ENCODE data around the gene HMX1. TPM values are rescaled to one million over a fixed set of nuclear protein-coding genes. Genes with fewer than 3 reads are reported as not detected.

Gene HMX1
- total RNA-seq, 1 experiment from 2014 or later: not detected

- H3K4me1 ChIP-seq (ENCODE audit: insufficient read depth, low read length): no peaks in the 10 kb centered on the region
- H3F3A ChIP-seq (ENCODE audit: low read length, unreplicated experiment): no peaks in the 10 kb centered on the region
- no peak overlapping the region for H3K4me3 ChIP-seq (ENCODE audit: low read length)
- CTCF ChIA-PET: no interaction called here
- no peak for ATAC-seq
- TF ChIP-seq CTCF (conservative IDR thresholded peaks at IDR 0.05; ENCODE audit: low read depth, low read length): no peak
- no peak for TF ChIP-seq EZH2phosphoT487 (IDR thresholded peaks at IDR 0.05; ENCODE audit: borderline replicate concordance, low read length)
- no peaks in the 10 kb centered on the region for H3K79me2 ChIP-seq (ENCODE audit: low read length)
- no peaks in the 10 kb centered on the region for H3K9me2 ChIP-seq (replicated peaks; ENCODE audit: low read length)
- intact Hi-C loops (cut with micrococcal nuclease): no loop called here
- no peaks in the 10 kb centered on the region for H3K36me3 ChIP-seq (ENCODE audit: low read depth, low read length)
- H3K27me3 ChIP-seq (ENCODE audit: low read length): peaks cover 13% of the 10 kb centered on the region
- no peak overlapping the region for H3K9ac ChIP-seq (ENCODE audit: low read length)
- no peak overlapping the region for H3K4me2 ChIP-seq (ENCODE audit: low read length)
- no peak overlapping the region for H3K27ac ChIP-seq (ENCODE audit: low read length)
- no peak for DNase-seq
- no TSS peak for BruUV-seq (replicated peaks)
- POLR2A ChIA-PET (ENCODE audit: unreplicated experiment): no interaction called here
- H2AFZ ChIP-seq (ENCODE audit: low read length): no peak overlapping the region
- H4K20me1 ChIP-seq (ENCODE audit: low read length): no peaks in the 10 kb centered on the region
- H3K9me3 ChIP-seq (ENCODE audit: low read length): no peaks in the 10 kb centered on the region
Observed at GRCh38 chr4:8912089-8912455, 40.4 kb upstream of the HMX1 start.

- Histone ChIP-seq H4K20me1 (ENCODE audit: low read length) (no peaks in the 10 kb centered on the region), H3K36me3 (ENCODE audit: low read depth, low read length) (no peaks in the 10 kb centered on the region), H3K79me2 (ENCODE audit: low read length) (no peaks in the 10 kb centered on the region), H2AFZ (ENCODE audit: low read length) (no peak overlapping the region), H3K9me2 (replicated peaks; ENCODE audit: low read length) (no peaks in the 10 kb centered on the region), H3F3A (ENCODE audit: low read length, unreplicated experiment) (no peaks in the 10 kb centered on the region), H3K27ac (ENCODE audit: low read length) (no peak overlapping the region), H3K4me1 (ENCODE audit: insufficient read depth, low read length) (no peaks in the 10 kb centered on the region), H3K27me3 (ENCODE audit: low read length) (peaks cover 19% of the 10 kb centered on the region), H3K9me3 (ENCODE audit: low read length) (no peaks in the 10 kb centered on the region), H3K4me2 (ENCODE audit: low read length) (no peak overlapping the region), H3K4me3 (ENCODE audit: low read length) (no peak overlapping the region), H3K9ac (ENCODE audit: low read length) (no peak overlapping the region)
- ATAC-seq (no peak), DNase-seq (no peak)
- intact Hi-C loops (cut with micrococcal nuclease): no loop called here
- BruUV-seq (replicated peaks): no TSS peak
- TF ChIP-seq EZH2 (IDR thresholded peaks at IDR 0.05; ENCODE audit: low read length, unreplicated experiment): no peak
- no peak for TF ChIP-seq EZH2phosphoT487 (IDR thresholded peaks at IDR 0.05; ENCODE audit: borderline replicate concordance, low read length)
- no peak for TF ChIP-seq CTCF (conservative IDR thresholded peaks at IDR 0.05; ENCODE audit: low read depth, low read length)
- ChIA-PET CTCF (no interaction called here), POLR2A (ENCODE audit: unreplicated experiment) (no interaction called here)
Observed at GRCh38 chr4:8911316-8912088, 39.9 kb upstream of the HMX1 start.

DNA sequence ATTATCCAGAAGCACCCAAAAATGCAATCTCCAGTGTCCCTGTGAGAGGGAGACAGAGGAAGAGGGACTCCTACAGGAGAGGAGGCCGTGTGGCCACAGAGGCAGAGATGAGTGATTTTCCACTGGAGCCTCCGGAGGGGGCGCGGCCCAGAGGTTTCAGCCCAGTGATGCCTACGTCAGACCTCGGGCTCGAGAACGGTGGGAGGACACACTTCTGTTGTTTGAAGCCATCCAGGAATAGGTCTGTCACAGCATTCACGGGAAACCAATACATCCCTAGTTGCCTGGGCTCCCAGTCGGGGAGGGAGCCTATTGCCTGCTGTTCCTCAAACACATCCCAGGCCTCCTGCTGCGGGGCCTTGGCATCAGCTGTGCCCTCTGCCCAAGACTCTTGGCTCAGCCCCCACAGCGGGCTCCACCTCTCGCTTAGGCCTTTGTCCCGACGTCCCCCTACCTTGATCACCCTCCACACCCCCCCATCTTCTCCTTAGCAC, 39.2 kb upstream of the HMX1 start:
- TF ChIP-seq CTCF (conservative IDR thresholded peaks at IDR 0.05; ENCODE audit: low read depth, low read length): no peak
- TF ChIP-seq EZH2 (IDR thresholded peaks at IDR 0.05; ENCODE audit: low read length, unreplicated experiment): no peak
- no peak for TF ChIP-seq EZH2phosphoT487 (IDR thresholded peaks at IDR 0.05; ENCODE audit: borderline replicate concordance, low read length)
- Histone ChIP-seq H3K9me2 (replicated peaks; ENCODE audit: low read length) (no peaks in the 10 kb centered on the region), H3K9ac (ENCODE audit: low read length) (no peak overlapping the region), H2AFZ (ENCODE audit: low read length) (no peak overlapping the region), H3K27me3 (ENCODE audit: low read length) (peaks cover 25% of the 10 kb centered on the region), H3K79me2 (ENCODE audit: low read length) (no peaks in the 10 kb centered on the region), H3K4me3 (ENCODE audit: low read length) (no peak overlapping the region), H3K27ac (ENCODE audit: low read length) (no peak overlapping the region), H3F3A (ENCODE audit: low read length, unreplicated experiment) (no peaks in the 10 kb centered on the region), H4K20me1 (ENCODE audit: low read length) (no peaks in the 10 kb centered on the region), H3K36me3 (ENCODE audit: low read depth, low read length) (no peaks in the 10 kb centered on the region), H3K4me1 (ENCODE audit: insufficient read depth, low read length) (no peaks in the 10 kb centered on the region), H3K9me3 (ENCODE audit: low read length) (no peaks in the 10 kb centered on the region), H3K4me2 (ENCODE audit: low read length) (no peak overlapping the region)
- ChIA-PET CTCF (no interaction called here), POLR2A (ENCODE audit: unreplicated experiment) (no interaction called here)
- intact Hi-C loops (cut with micrococcal nuclease): no loop called here
- no peak for DNase-seq
- BruUV-seq (replicated peaks): no TSS peak
- no peak for ATAC-seq
